Panc1 (cell line): ENCODE measurements around the gene TIMM29. TPM values are rescaled to one million over a fixed set of nuclear protein-coding genes. Genes with fewer than 3 reads are reported as not detected.
A peak's percentile ranks its signal among the peaks of the same experiment; 100 is the strongest.

Experiments
- ATAC-seq: fragments of 200-7000 bp; cut with Tn5 transposase; 2 replicates; pipeline ENCODE4 v1.9.1; 2020; ENCODE audit warnings: mild to moderate bottlenecking, moderate library complexity
- BruUV-seq: library from RNA; stranded (reverse); fragments of 400-500 nt; replicated peaks from 2 replicates; lab custom pipeline; 2021; lab: Mats Ljungman, UMichigan
- CTCF ChIA-PET: fragments of 300-600 bp; sonication (Branson Sonifier 250); formaldehyde crosslinking; loops from one replicate; lab custom pipeline; 2022; ENCODE audit warnings: antibody characterized with exemption; lab: Charles Lee
- POLR2A ChIA-PET: fragments of 300-600 bp; sonication (Branson Sonifier 250); formaldehyde crosslinking; loops from one replicate; lab custom pipeline; 2022; ENCODE audit warnings: antibody characterized with exemption; lab: Charles Lee
- DNase-seq: peaks from one replicate; pipeline ENCODE4 v3.0.0-alpha.2; 2010; ENCODE audit warnings: low read depth, low spot score
- H3K27ac ChIP-seq: 2 replicates; pipeline ENCODE4 v1.5.1; 2011; ENCODE audit warnings: mild to moderate bottlenecking, low read length, inconsistent platforms
- H3K27me3 ChIP-seq: fragments of 200-500 bp; sonication (Bioruptor generic); 2 replicates; pipeline ENCODE4 v1.6.0; 2014; ENCODE audit warnings: low read length, inconsistent platforms; ENCODE audit not compliant: control insufficient read depth, insufficient read depth
- H3K36me3 ChIP-seq: fragments of 200-500 bp; sonication (Bioruptor generic); 2 replicates; pipeline ENCODE4 v1.5.1; 2014; ENCODE audit warnings: inconsistent platforms, mild to moderate bottlenecking, low read length, moderate library complexity; ENCODE audit not compliant: control insufficient read depth, insufficient read depth
- H3K4me1 ChIP-seq: 2 replicates; pipeline ENCODE4 v1.5.1; 2011; ENCODE audit warnings: inconsistent platforms, mild to moderate bottlenecking, low read length, moderate library complexity; ENCODE audit not compliant: control insufficient read depth, insufficient read depth
- H3K4me3 ChIP-seq, 2 experiments: 2 replicates each; pipeline ENCODE4 v1.5.1; 2011 to 2012; ENCODE audit warnings: low read depth in 2 of 2, low read length in 2 of 2, mild to moderate bottlenecking in 2 of 2, inconsistent platforms in 1 of 2, moderate library complexity in 1 of 2
- H3K9me3 ChIP-seq: fragments of 200-500 bp; sonication (Bioruptor generic); 2 replicates; pipeline ENCODE4 v1.5.1; 2014; ENCODE audit warnings: low read depth, mild to moderate bottlenecking, inconsistent platforms, low read length, moderate library complexity; ENCODE audit not compliant: control insufficient read depth, insufficient read depth
- POLR2AphosphoS5 ChIP-seq: IDR thresholded peaks from 2 replicates; pipeline ENCODE4 v1.6.1; 2012; ENCODE audit warnings: mild to moderate bottlenecking, low read depth, low read length, moderate library complexity
- SIN3A ChIP-seq: IDR thresholded peaks from 2 replicates; pipeline ENCODE4 v1.6.1; 2012; ENCODE audit warnings: low read depth, mild to moderate bottlenecking, low read length, moderate library complexity, borderline replicate concordance; ENCODE audit not compliant: insufficient read depth
- TCF7L2 ChIP-seq: IDR thresholded peaks from 2 replicates; pipeline ENCODE4 v1.6.1; 2011; ENCODE audit warnings: mild to moderate bottlenecking, low read depth, low read length, inconsistent platforms
- in situ Hi-C: cut with HindIII; loops from 2 replicates; pipeline ENCODE4 v1.10.0; 2016; ENCODE audit warnings: low sequenced_read_pairs, low pct_unique_long_range_greater_than_20kb
- intact Hi-C: fragments of 100-400 bp; cut with micrococcal nuclease; formaldehyde crosslinking; loops from one replicate; pipeline ENCODE4 v1.10.0; 2022; ENCODE audit not compliant: unreplicated experiment
- total RNA-seq: library from RNA; stranded (reverse); gene quantifications from one replicate; pipeline ENCODE4 v1.2.1, GENCODE V29; 2021; ENCODE audit not compliant: unreplicated experiment
- TF ChIP-seq, protein P1 (sequence below): fragments of 450-650 bp; IDR thresholded peaks from 2 replicates; pipeline ENCODE4 v1.5.1; 2017; ENCODE audit warnings: mild to moderate bottlenecking
- TF ChIP-seq, protein P2 (sequence below), 2 experiments: IDR thresholded peaks; 2 replicates each; pipeline ENCODE4 v1.6.1; 2011 to 2012; ENCODE audit warnings: low read depth in 2 of 2, control low read depth in 1 of 2, low read length in 1 of 2, mild to moderate bottlenecking in 1 of 2, moderate library complexity in 1 of 2; ENCODE audit not compliant: insufficient read depth in 1 of 2

The TIMM29 gene
- total RNA-seq, 1 experiment from 2014 or later: 16.5 TPM

DNA sequence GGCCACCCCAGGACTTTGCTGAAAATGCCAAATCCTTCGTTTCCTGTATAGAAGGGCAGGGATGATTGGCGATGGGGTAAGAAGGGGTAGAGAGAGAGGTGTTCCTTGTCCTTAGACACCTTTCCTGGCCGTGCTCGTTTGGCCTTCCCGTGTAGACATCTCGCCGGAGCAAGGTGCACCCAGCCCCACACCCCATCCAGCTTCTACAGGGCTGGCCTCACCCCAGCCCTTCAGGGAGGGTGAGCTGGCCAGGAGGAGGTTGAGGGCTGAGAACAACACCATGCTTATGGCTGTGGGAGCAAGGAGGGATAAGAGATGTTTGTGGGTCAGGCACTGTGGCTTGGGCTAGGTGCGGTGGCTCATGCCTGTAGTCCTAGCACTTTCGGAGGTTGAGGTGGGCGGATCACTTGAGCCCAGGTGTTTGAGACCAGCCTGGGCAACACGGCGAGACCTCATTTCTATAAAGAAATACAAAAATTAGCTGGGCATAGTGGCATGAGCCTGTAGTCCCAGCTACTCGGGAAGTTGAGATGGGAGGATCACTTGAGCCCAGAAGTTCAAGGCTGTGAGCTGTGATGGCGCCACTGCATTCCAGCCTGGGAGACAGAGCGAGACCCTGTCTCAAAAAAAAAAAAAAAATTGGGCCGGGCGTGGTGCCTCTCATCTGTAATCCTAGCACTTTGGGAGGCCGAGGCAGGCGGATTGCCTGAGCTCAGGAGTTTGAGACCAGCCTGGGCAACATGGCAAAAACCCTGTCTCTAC is 47.7 kb downstream of the TIMM29 start:
- no peak for TF ChIP-seq SIN3A
- TF ChIP-seq, protein P1, sequence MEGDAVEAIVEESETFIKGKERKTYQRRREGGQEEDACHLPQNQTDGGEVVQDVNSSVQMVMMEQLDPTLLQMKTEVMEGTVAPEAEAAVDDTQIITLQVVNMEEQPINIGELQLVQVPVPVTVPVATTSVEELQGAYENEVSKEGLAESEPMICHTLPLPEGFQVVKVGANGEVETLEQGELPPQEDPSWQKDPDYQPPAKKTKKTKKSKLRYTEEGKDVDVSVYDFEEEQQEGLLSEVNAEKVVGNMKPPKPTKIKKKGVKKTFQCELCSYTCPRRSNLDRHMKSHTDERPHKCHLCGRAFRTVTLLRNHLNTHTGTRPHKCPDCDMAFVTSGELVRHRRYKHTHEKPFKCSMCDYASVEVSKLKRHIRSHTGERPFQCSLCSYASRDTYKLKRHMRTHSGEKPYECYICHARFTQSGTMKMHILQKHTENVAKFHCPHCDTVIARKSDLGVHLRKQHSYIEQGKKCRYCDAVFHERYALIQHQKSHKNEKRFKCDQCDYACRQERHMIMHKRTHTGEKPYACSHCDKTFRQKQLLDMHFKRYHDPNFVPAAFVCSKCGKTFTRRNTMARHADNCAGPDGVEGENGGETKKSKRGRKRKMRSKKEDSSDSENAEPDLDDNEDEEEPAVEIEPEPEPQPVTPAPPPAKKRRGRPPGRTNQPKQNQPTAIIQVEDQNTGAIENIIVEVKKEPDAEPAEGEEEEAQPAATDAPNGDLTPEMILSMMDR: no peak
- no peak for TF ChIP-seq TCF7L2
- TF ChIP-seq, protein P2, sequence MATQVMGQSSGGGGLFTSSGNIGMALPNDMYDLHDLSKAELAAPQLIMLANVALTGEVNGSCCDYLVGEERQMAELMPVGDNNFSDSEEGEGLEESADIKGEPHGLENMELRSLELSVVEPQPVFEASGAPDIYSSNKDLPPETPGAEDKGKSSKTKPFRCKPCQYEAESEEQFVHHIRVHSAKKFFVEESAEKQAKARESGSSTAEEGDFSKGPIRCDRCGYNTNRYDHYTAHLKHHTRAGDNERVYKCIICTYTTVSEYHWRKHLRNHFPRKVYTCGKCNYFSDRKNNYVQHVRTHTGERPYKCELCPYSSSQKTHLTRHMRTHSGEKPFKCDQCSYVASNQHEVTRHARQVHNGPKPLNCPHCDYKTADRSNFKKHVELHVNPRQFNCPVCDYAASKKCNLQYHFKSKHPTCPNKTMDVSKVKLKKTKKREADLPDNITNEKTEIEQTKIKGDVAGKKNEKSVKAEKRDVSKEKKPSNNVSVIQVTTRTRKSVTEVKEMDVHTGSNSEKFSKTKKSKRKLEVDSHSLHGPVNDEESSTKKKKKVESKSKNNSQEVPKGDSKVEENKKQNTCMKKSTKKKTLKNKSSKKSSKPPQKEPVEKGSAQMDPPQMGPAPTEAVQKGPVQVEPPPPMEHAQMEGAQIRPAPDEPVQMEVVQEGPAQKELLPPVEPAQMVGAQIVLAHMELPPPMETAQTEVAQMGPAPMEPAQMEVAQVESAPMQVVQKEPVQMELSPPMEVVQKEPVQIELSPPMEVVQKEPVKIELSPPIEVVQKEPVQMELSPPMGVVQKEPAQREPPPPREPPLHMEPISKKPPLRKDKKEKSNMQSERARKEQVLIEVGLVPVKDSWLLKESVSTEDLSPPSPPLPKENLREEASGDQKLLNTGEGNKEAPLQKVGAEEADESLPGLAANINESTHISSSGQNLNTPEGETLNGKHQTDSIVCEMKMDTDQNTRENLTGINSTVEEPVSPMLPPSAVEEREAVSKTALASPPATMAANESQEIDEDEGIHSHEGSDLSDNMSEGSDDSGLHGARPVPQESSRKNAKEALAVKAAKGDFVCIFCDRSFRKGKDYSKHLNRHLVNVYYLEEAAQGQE (IDR thresholded peaks at IDR 0.05; ENCODE audit: insufficient read depth in 1 of 2, low read depth in 2 of 2, low read length in 1 of 2): no peak
- TF ChIP-seq POLR2AphosphoS5: no peak
- CTCF ChIA-PET: interaction anchor here (0.5 to 0.7 kb wide), 2 partner anchors 14 to 22 kb away, joined by 3 to 5 read pairs; no protein-coding TSS in a partner anchor
- Histone ChIP-seq H3K27ac (peak overlapping the region; percentile 59; the same call in 1 of the 2 replicates), H3K36me3 (no peaks in the 10 kb centered on the region), H3K4me1 (peaks cover 16% of the 10 kb centered on the region), H3K27me3 (no peaks in the 10 kb centered on the region), H3K4me3 (no peak overlapping the region), H3K9me3 (no peaks in the 10 kb centered on the region)
- in situ Hi-C loops (no loop called here), intact Hi-C loops (no loop called here)
- no peak for DNase-seq
- no TSS peak for BruUV-seq
- POLR2A ChIA-PET: no interaction called here
- no peak for ATAC-seq

DNA sequence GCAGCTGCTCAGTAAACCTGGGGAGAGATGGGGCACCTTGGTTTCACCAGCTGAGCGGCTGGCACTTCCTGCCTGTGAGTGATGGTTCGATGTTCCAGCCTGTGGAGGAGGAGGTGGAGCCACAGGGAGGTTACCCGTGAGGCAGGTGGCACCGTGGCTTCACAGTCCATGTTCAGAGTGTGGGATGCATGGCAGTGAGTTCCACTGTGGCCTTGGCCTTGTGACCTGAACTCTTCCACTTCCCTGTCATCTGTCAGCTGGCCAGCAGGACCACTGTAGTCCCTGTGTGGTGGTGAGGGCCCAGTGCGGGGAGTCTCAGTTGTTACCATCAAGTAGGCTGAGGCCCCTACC is 49.1 kb downstream of the TIMM29 start:
- H3K36me3 ChIP-seq: no peaks in the 10 kb centered on the region
- peaks cover 16% of the 10 kb centered on the region for H3K4me1 ChIP-seq
- no peak overlapping the region for H3K4me3 ChIP-seq
- ChIA-PET POLR2A (no interaction called here), CTCF (no interaction called here)
- intact Hi-C loops (no loop called here), in situ Hi-C loops (no loop called here)
- BruUV-seq: no TSS peak
- no peak for DNase-seq
- no peaks in the 10 kb centered on the region for H3K27me3 ChIP-seq
- TF ChIP-seq TCF7L2: no peak
- TF ChIP-seq SIN3A: no peak
- no peak for TF ChIP-seq POLR2AphosphoS5
- no peaks in the 10 kb centered on the region for H3K9me3 ChIP-seq
- 0 out of 2 replicates have a peak, but pooled peaks have one; percentile 18 for ATAC-seq
- H3K27ac ChIP-seq: no peak overlapping the region

Other genes with a start within 250 kb of the TIMM29 start
- 69.9 TPM for gene QTRT1, start 227.4 kb upstream of the TIMM29 start, total RNA-seq
- gene DNM2, start 210.7 kb upstream of the TIMM29 start, total RNA-seq: 125 TPM
- gene TMED1, start 92.6 kb upstream of the TIMM29 start, total RNA-seq: 30.3 TPM
- not detected for gene C19orf38, start 80.4 kb upstream of the TIMM29 start, total RNA-seq
- 44.9 TPM for gene CARM1, start 57.3 kb upstream of the TIMM29 start, total RNA-seq
- 29.0 TPM for gene YIPF2, start 172 bp upstream of the TIMM29 start, total RNA-seq
- 36.2 TPM for gene SMARCA4, start 32.2 kb downstream of the TIMM29 start, total RNA-seq
- 203 TPM for gene LDLR, start 160.7 kb downstream of the TIMM29 start, total RNA-seq
- gene SPC24, start 227.0 kb downstream of the TIMM29 start, total RNA-seq: 50.6 TPM